Neural crest cell (in vitro differentiated cells): ENCODE results near the gene TMEFF2. TPM values are rescaled to one million over a fixed set of nuclear protein-coding genes. Genes with fewer than 3 reads are reported as not detected.

Experiments
- DNase-seq: peaks from one replicate; pipeline ENCODE4 v3.0.0; 2021; ENCODE audit warnings: low read depth, mixed read lengths, low spot score
- H3K27ac Mint-ChIP-seq: one replicate; pipeline ENCODE4 v1.8.0; 2021; ENCODE audit warnings: mild to moderate bottlenecking, mixed read lengths; ENCODE audit not compliant: unreplicated experiment
- H3K27me3 Mint-ChIP-seq: 2 replicates; pipeline ENCODE4 v1.8.0; 2021; ENCODE audit warnings: low read depth, mild to moderate bottlenecking, mixed read lengths
- H3K36me3 Mint-ChIP-seq: 2 replicates; pipeline ENCODE4 v1.8.0; 2021; ENCODE audit warnings: low read depth, mild to moderate bottlenecking, mixed read lengths
- H3K4me1 Mint-ChIP-seq: 2 replicates; pipeline ENCODE4 v1.8.0; 2021; ENCODE audit warnings: mixed read lengths
- H3K4me3 Mint-ChIP-seq: one replicate; pipeline ENCODE4 v1.8.0; 2021; ENCODE audit warnings: mild to moderate bottlenecking, mixed read lengths
- H3K9me3 Mint-ChIP-seq: 2 replicates; pipeline ENCODE4 v1.8.0; 2021; ENCODE audit warnings: mixed read lengths
- total RNA-seq: library from RNA; stranded (reverse); gene quantifications from 2 replicates; pipeline ENCODE4 v1.2.1, GENCODE V29; 2021
- TF ChIP-seq, protein P1 (sequence below): fragments of 200-600 bp; sonication (generic); conservative IDR thresholded peaks from 2 replicates; pipeline ENCODE4 v1.5.0; 2021; ENCODE audit warnings: antibody characterized with exemption, mild to moderate bottlenecking

TMEFF2 gene
- total RNA-seq, 1 donor from 2014 or later = 2.9 TPM

DNA sequence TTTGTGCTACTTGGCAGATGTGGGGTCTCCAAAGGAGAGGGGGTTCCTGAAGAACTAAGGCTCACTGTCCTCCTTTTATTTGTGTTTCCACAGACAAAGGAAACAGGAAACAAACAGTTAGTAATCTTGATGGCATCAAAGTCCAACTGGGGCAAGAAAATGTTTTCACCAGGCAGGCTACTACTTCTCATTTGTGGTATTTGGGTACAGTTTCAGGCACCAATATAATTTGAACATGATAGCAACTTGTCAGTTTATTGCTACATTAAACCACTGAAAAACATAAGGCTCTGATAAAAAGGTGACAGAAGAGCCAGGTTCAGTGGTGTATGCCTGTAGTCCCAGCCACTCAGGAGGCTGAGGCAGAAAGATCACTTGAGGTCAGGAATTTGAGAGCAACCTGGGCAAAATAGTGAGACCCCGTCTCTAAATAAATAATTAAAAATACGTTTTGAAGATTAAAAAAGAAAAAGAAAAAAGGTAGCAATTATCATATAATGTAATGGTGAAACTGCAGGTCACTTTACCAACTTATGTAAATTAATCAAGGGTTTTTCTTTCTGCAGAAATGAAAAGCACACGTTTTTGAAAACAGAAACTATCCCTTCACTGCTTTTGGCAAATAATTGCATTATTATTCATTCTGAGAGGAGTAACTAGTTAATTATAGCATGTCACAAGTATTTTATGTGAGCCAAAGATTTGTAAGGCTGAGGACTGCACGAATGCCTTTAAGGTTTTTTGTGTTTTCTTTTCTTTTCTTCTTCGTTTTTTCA lies 190.4 kb downstream of the TMEFF2 start:
- Mint-ChIP-seq H3K36me3 (no peaks in the 10 kb centered on the region), H3K27me3 (no peaks in the 10 kb centered on the region), H3K9me3 (no peaks in the 10 kb centered on the region), H3K4me1 (peaks cover 17% of the 10 kb centered on the region), H3K4me3 (no peak overlapping the region), H3K27ac (no peak overlapping the region)
- TF ChIP-seq, protein P1, sequence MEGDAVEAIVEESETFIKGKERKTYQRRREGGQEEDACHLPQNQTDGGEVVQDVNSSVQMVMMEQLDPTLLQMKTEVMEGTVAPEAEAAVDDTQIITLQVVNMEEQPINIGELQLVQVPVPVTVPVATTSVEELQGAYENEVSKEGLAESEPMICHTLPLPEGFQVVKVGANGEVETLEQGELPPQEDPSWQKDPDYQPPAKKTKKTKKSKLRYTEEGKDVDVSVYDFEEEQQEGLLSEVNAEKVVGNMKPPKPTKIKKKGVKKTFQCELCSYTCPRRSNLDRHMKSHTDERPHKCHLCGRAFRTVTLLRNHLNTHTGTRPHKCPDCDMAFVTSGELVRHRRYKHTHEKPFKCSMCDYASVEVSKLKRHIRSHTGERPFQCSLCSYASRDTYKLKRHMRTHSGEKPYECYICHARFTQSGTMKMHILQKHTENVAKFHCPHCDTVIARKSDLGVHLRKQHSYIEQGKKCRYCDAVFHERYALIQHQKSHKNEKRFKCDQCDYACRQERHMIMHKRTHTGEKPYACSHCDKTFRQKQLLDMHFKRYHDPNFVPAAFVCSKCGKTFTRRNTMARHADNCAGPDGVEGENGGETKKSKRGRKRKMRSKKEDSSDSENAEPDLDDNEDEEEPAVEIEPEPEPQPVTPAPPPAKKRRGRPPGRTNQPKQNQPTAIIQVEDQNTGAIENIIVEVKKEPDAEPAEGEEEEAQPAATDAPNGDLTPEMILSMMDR = no peak
- DNase-seq = no peak

- Mint-ChIP-seq H3K36me3 (no peaks in the 10 kb centered on the region), H3K4me3 (no peak overlapping the region), H3K4me1 (peaks cover 17% of the 10 kb centered on the region), H3K27me3 (no peaks in the 10 kb centered on the region), H3K27ac (no peak overlapping the region), H3K9me3 (no peaks in the 10 kb centered on the region)
- TF ChIP-seq, protein P1 = no peak
- no peak for DNase-seq
Measured at GRCh38 chr2:192002418-192002817, 192.3 kb downstream of the TMEFF2 start.

DNA sequence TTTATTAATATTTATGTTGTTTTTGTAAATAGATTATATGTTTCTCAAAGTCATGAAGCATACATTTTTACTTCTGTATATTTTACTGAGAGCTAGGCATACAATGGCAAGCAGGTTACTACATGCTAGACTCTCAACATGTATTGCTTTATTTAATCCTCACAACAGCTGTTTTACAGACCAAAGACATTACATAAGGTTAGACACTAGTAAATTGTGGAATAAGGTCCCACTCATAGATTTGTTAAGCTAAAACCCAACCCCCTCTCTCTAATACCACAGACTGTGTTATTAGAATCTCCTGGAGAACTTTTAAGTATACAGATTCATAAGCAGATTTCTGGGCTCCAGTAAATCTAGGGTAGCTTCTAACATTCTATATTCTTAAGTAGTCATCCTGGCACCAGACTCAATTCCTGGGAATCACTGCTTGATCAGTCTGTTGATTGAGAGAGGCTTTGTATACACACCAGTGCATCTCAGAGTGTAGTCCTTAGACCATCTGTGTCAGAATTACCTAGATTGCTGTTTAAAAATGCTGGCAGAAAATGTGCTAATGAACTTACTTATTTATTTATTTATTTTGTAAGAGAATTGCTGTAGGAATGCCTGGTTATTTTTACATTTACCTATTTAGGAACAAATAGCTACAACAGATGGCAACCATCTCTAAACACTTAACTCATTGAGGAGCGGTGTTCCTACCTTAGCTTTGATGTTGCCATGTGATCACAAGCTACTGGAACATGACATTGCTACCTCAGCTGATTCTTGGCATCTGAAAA lies 194.3 kb downstream of the TMEFF2 start:
- no peak overlapping the region for H3K4me3 Mint-ChIP-seq
- TF ChIP-seq, protein P1 = no peak
- peaks cover 14% of the 10 kb centered on the region for H3K4me1 Mint-ChIP-seq
- H3K36me3 Mint-ChIP-seq = no peaks in the 10 kb centered on the region
- no peaks in the 10 kb centered on the region for H3K27me3 Mint-ChIP-seq
- no peak for DNase-seq
- H3K27ac Mint-ChIP-seq = no peak overlapping the region
- H3K9me3 Mint-ChIP-seq = no peaks in the 10 kb centered on the region

GRCh38 chr2:191999101-191999841 lies 195.5 kb downstream of the TMEFF2 start:
- TF ChIP-seq, protein P1 = no peak
- H3K27ac Mint-ChIP-seq = no peak overlapping the region
- no peaks in the 10 kb centered on the region for H3K9me3 Mint-ChIP-seq
- H3K4me3 Mint-ChIP-seq = no peak overlapping the region
- DNase-seq = no peak
- H3K27me3 Mint-ChIP-seq = no peaks in the 10 kb centered on the region
- peaks cover 14% of the 10 kb centered on the region for H3K4me1 Mint-ChIP-seq
- no peaks in the 10 kb centered on the region for H3K36me3 Mint-ChIP-seq

DNA sequence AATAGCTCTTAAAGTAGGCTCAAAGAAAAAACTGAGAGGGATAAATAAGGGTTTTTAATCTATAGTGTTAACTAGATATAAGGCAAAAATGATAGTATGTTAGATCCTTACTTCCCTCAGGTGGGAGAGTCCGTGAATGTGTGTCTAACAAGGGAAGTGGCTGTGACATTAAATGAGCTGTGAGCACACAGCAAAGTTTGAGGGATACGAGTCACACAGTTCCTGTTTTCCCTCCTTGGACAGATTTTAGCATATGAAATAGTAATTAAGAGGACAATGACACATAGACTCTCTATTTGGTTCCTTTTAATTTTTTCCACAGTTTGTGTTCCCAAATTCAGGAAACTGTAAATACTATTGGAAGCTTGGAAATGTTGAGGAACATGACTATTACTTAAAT lies 199.4 kb downstream of the TMEFF2 start:
- no peak overlapping the region for H3K27ac Mint-ChIP-seq
- H3K36me3 Mint-ChIP-seq = no peaks in the 10 kb centered on the region
- H3K4me1 Mint-ChIP-seq = peaks cover 9% of the 10 kb centered on the region
- H3K4me3 Mint-ChIP-seq = no peak overlapping the region
- no peaks in the 10 kb centered on the region for H3K27me3 Mint-ChIP-seq
- H3K9me3 Mint-ChIP-seq = no peaks in the 10 kb centered on the region
- DNase-seq = no peak
- TF ChIP-seq, protein P1 = no peak
